NCI-H69 (cell line): ENCODE results near the gene SARS1.
"Not testable (repeated sequence)": the region's sequence is repeated elsewhere in the genome, so short reads cannot be mapped to it uniquely, and the experiment has no call there.

Experiments
- DNase-seq: peaks from one replicate; lab custom pipeline; 2025; lab: John Stamatoyannopoulos, UW

Gene SARS1

DNA sequence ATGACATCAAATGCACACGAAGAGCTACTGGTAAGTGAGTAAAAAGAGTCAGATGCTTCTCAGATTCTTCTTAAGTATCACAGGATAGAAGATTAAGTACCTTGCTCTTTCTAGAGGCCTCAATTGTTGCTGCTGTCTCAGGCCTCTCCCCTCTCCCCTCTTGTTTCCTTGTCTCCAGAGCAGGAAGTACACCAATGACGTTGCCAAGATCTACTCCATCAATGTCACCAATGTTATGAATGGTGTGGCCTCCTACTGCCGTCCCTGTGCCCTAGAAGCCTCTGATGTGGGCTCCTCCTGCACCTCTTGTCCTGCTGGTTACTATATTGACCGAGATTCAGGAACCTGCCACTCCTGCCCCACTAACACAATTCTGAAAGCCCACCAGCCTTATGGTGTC is 21.3 kb upstream of the SARS1 start:
- DNase-seq = no peak

DNA sequence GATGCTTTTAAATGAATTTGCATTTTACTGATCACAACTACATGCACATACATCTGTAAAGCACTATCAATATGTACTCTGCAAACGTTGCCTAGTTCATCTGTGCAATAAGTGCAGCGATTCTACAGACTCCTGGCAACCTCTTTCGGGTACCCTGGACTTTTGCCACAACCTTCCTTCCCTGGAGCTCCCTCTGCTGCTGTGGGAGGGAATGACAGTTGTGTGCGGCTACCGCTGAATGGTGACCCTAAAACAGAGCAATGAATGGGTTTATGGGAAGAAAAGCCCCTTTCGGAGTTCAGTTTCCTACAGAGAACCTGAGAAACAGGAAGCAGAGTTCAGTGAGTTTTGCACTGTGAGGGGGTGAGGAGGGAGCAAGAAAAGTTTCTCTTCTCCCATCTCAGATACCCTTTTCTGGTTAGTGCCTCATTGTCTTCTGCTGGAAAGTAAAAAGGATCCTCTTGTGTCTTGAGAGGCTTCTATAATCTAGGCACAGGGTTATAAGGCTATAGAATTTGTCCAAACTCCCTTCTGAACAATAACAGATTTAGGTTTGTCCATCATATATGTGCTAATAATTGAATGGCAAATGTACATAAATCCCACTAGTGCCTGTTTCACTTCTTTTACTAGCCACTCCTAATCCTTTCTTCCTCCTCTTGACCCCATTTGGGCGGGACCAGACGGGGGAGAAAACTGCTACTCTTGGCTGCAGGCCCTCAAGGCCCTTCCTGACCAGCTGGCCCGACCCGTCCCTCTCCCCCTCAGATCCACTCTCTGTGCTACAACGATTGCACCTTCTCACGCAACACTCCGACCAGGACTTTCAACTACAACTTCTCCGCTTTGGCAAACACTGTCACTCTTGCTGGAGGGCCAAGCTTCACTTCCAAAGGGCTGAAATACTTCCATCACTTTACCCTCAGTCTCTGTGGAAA is 19.8 kb upstream of the SARS1 start:
- DNase-seq = peak; percentile 51

DNA sequence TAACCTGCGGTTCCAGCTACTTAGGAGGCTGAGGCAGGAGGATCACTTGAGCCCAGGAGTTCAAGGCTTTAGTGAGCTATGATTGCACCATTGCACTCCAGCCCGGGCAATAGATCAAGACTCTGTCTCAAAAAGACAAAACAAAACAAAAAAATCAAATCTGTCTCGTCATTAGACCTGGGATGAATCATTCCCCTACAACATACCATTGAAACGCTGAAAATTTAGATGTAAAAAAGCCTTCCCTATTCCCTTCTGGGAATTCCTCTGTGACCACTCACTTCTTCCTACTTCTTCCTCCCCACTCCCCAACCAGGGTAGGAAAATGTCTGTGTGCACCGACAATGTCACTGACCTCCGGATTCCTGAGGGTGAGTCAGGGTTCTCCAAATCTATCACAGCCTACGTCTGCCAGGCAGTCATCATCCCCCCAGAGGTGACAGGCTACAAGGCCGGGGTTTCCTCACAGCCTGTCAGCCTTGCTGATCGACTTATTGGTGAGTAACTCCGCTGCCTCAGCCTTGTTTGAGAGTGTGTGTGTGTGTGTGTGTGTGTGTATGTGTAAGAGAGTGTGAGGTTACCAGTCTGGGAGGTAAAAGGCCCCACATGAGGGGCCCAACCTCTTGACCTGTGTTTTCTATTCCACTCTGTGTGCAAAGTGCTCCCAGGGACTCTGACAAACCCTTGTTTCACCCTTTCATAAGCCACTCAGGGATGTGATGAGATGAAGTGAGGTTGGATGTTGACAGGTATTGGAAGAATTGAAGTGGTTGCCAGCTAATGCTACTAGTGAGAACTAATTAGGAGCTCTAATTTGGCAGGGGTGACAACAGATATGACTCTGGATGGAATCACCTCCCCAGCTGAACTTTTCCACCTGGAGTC is 16.3 kb upstream of the SARS1 start:
- DNase-seq = no peak

DNA sequence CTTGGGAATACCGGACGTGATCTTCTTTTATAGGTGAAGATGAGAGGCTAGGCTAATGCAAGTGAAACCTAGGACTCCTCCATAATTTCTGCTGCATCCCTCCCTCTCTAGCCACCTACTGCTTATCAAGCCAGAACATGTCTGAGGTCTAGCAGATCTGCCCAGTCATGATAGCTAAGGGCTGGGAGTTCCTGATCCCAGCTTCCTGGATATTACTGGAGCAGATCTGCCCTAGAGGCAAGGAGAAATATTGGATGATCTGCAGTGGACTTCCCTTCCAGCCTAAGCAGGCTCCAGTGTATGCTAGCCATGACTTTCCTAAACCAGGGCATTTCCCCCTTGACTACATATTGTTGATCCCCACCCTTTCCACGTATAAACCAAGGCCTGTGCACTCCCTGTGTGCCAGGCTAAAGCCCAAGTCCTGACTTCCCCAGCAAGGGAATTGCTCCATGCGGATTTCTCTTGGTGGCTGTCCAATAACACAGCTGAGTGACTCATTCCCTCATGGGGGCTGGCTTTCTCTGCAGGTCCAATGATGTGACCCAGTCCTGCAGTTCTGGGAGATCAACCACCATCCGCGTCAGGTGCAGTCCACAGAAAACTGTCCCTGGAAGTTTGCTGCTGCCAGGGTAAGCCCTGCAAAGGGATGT is 15.5 kb upstream of the SARS1 start:
- DNase-seq = peak; percentile 5

DNA sequence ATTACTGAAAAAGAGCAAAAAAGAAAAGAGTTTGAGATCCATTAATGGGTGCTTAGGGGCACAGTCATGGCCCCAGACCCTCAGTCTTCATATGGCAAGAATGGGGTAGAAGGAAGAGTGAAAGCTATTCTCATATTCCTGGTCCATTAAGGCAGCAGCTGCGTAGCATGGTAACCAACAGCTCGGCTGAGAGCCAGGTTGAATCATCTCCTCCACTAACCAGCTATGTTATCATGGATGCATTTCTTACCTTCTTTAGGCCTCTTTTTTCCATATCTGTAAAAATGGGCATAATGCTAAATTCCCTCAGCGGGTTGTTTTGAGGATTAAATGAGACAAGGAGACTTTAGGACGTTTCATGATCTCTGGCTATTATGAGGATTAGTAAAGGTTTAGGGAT is 15.0 kb upstream of the SARS1 start:
- DNase-seq = no peak

DNA sequence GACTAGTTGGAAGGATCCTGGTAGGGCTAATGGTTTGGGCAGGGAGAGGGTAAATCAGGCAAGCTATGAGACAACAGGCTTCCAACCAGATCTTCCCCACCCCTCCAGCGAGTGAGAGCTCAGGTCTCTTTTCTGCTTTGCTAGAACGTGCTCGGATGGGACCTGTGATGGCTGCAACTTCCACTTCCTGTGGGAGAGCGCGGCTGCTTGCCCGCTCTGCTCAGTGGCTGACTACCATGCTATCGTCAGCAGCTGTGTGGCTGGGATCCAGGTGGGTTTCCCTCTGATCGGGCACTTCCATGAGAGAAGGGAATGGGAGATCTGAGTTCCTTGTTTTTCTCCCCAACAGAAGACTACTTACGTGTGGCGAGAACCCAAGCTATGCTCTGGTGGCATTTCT is 14.0 kb upstream of the SARS1 start:
- DNase-seq = no peak

DNA sequence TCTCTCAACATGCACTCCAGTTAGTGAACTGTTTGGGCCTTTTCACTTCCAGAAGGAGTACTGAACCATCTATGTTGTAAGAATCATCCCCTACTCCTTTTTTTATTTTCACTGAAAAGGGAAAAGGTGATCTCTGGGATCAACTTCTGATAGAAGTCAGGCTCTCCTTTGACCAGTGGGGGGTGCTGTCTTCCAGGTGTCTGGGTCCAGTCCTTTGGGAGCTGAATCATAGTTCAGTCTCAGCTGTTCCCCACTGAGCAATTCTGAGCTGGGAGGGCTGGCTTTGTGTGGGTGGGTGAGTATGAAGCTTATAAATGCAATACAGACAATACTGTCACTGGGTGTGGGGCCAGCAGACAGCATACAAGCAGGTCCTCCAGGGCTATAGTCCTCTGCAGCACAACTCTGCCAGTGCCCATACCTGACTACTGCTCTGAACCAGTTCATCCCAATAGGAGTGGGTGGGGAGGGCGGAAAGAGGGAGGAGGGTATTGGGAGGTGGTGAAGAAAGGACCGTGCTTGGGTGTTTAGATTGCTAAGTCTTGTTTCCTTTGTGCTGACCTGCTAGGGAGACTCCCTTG is 12.5 kb upstream of the SARS1 start:
- DNase-seq = peak; percentile 71

DNA sequence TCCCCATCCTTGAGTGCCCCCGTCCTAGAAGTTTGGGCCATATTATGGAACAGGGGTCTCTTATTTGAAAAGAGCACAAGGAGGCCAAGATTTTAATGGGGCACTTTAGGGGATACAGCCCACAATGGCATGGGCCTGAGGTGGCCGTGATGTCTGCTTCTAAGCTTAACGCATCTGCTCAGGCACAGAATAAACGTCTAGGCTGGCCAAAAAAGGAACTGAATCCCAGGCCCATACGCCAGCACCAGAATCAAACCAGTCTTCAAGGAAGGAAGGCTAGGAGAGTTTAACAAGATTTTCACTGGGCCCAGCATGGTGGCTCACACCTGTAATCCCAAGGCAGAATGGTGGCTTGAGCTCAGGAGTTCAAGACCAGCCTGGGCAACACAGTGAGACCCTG is 9.2 kb upstream of the SARS1 start:
- no peak for DNase-seq

DNA sequence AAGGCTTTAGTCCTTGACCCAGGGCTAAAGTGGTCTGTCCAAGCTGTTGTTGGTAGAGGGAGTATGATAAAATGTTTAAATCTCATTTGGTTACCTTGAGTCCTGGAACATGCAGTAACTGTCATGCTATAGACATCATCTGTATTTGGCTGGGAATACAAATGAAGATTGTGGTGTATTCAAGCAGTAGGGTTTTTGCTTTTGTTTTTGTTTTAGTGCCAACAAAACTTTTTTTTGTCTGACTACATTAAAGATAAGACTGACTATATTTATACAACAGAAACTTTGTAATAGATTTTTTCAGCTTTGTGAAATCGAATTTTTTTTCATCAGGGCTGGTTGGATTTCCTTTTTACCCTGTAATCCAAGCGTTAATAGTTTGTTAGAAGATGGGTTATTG is 7.4 kb upstream of the SARS1 start:
- no peak for DNase-seq

DNA sequence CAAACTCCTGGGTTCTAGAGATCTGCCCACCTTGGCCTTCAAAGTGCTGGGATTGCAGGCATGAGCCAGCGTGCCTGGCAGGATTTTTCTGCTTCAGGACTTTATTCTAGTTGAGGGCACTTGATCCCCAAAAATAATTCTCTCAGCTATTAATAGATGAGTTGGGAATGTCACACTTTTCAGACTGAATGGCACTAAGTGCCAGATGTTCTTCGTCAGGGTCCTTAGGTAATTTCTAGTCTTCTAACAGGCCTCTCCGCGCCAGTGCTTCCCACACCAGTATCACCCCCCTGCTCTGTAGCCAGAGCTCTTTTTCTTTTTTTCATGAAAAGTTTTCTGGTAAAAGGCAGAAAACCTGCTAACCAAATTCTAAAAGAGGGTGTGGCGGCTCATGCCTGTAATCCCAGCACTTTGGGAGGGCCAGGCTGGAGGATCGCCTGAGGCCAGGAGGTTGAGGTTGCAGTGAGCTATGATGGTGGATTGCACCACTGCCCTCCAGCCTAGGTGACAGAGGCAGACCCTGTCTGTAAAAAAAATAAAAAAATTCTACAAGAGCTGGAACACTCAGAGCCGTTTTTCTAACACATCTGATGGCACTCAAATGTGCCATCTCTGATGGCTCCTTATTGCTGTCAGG is 6.1 kb upstream of the SARS1 start:
- no peak for DNase-seq

DNA sequence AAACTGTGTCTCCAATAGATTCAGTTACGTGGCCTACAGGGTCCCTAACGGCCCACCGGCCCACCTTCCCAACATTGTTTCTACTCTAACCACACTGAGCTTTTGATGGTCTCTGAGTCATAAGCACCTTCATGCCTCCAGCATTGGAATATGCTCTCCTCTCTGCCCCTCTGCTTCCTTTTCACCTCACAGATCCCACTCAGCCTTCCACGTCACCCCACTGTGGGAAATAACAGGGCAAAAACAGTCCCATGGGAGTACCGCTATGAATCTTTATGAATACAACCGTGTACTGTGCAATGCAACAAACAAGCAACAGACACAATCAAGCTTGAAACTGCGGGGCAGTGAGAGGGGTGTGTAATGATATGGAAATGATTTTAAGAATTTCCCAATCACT is 5.3 kb upstream of the SARS1 start:
- DNase-seq = peak; percentile 45

DNA sequence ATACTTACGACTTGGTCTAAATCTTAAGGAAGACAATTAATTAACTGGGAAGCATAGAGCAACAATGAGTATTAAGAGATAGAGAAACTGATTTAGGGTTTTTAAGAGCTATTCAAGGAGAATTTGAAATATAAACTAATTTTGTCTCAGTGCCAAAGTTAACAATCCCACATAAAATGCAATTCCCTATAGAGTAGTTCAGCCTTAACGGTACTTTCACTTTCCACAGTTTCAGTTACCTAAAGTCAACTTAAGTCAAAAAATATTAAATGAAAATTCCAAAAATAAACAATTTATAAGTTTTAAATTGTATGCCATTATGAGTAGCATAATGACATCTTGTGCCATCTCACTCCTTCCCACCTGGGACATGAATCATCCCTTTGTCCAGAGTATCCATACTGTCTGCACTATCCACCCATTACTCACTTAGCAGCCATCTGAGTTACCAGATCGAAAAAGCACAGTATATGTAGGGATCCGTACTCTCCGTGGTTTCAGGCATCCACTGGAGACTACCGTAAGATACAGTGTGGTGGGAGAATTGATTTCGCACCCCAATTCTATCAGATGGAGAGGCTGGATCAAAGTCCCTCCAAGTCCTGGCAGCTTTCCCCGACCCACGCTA is 4.8 kb upstream of the SARS1 start:
- peak; percentile 43 for DNase-seq

DNA sequence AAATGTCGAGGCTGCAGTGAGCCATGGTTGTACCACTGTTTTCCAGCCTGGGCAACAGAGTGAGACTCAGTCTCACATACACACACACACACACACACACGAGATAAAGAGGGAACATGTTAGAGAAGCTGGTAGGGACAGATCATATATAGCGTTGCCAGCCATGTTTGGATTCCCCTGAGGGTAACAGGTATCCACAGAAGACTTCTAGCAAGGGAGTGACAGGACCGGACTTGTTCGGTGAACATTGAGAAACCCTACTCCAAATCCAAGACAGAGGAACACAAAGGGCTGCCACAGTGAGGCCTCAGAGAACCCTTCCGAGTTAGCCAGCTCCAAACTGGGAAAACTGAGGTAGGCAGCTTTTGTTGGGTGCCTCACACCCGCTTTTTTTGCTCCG is 3.7 kb upstream of the SARS1 start:
- no peak for DNase-seq

DNA sequence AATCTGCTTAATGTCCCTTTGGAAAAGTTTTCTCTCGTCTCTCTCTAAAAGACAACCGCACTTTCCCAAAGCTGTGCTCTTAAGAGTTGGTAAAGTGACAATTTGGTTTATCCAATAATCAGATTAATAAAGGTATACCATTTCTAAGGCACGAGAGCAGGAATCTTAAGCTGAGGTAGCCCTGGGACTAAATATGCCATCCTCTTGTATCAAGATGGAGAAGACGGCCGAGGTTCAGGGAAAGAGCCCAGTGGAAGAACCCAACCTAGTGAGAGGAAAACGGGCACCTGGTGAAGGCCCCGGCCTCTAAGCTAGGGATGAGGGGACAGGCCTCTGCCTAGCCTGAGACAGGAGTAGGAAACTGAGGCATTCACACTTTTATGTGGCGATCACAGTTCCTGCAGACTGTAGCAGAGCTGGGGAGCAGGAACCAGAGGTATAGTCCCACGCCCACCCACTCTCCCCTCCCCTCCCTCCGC is 334 bp upstream of the SARS1 start:
- no peak for DNase-seq

DNA sequence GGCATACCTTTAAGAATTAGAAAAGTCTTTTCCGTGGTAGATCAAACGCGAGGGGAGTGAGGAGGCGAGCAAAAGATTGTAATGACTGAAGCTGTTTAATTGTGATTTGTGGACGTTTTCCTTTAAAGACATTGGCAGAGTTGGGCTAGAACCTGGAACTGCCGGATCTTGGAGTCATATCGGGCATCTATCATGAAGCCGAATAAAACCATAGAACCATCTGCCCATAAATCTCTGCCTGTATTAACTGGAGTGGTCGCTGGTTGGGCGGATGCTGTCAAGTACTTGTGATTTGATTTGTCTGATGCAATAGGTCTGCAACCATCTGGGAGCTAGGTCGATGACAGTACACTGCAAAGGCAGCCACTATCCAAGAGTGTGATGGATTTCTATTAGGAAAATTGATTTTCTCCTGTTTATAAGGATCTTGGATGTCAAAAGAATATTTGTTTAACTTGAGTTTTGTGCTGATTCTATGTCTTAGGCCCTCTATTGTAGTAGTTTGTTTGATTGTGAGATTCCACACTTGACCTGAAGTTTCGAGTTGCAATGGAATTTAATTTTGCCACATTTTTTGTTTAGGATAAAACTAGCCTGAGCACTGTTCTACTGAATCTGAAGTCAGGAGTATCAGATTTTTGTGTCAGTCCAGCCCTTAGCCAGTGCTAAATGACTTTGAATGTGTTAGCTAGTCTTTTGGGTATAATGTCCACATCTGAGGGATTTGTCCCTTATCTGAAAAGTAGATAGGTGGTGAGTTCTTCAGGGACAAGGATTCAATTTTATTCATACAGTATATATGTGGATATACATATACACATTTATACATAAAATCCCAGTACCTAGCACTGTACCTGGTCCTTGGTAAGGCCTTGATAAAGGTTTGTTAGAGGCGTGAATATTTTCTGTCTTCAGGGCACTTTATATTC is 1.2 kb downstream of the SARS1 start:
- DNase-seq = peak; percentile 76

DNA sequence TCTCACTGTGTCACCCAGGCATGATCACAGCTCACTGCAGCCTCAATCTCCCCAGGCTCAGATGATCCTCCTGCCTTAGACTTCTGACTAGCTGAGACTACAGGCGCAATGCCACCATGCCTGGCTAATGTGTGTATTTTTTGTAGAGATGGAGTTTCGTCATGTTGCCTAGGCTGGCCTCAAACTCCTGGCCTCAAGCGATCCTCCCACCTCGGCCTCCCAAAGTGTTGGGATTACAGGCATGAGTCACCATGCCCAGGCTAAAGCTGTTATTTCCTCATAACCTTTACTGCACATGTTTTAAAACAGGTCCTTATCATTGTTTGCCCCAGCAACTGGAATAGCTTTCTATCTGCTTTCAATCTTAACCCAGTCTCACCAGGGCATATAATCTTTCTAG is 2.9 kb downstream of the SARS1 start:
- DNase-seq = no peak

DNA sequence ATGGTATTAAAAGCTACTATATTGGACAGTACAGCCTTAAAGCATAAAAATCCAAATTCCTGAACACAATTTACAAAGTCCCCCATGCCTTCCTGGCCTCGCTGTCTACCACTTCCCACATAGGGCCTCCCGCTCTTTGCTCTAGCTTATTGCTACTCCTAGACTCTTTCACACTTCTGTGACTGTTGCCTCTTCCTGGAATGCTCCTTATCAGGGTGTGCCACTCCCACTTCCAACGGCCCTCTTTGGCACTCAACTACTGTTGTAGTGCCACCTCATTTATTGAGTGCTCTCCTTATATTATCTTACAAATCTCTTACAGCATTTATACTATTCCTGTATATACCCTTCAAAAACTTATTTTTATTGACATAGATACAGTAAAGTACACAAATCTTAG is 4.8 kb downstream of the SARS1 start:
- no peak for DNase-seq

DNA sequence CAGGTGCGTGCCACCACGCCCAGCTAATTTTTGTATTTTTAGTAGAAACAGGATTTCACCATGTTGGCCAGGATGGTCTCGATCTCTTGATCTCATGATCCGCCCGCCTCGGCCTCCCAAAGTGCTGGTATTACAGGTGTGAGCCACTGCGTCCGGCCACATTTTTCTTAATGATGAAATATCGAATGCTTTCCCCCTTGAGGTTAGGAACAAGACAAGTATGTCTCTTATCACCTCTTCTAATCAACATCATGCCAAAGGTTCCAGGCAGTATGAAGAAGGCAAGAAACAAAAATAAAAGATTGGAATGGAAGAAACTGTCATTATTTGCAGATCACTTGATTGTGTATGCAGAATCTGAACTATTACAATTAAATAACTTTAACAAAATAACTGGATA is 7.5 kb downstream of the SARS1 start:
- not testable (repeated sequence) for DNase-seq

DNA sequence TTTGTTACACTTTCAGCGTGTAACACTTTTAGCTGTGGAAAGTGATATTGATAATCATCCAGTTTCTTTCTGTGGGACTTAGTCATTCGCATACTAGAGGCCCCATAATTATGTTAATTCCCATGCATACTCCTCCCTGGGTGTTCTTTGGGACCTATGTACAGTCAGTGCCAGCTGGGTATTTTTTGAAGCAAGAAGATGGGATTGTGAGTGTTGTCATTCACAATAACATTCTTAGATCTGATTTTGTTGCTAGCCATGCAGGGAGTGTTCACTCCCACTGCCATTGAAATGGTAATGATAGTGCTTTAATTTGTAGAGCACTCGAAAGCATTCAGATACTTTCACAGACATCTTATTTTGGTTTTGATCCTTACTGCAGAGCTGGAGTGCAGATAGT is 11.6 kb downstream of the SARS1 start:
- DNase-seq = no peak
